IPS-20b (cell line): Measurements from ENCODE around the gene CNGA1.
A peak's percentile ranks its signal among the peaks of the same experiment; 100 is the strongest.
"Not testable (repeated sequence)": the region's sequence is repeated elsewhere in the genome, so short reads cannot be mapped to it uniquely, and the experiment has no call there.

Experiments
- H3K27ac ChIP-seq: one replicate; pipeline ENCODE4 v1.5.1; 2013; ENCODE audit warnings: low read length
- H3K27me3 ChIP-seq: 2 replicates; pipeline ENCODE4 v1.6.1; 2013; ENCODE audit warnings: mild to moderate bottlenecking, low read length, inconsistent platforms; ENCODE audit not compliant: insufficient read depth
- H3K36me3 ChIP-seq: 2 replicates; pipeline ENCODE4 v1.6.1; 2013; ENCODE audit warnings: low read depth, mild to moderate bottlenecking, inconsistent platforms, low read length, moderate library complexity; ENCODE audit not compliant: insufficient read depth
- H3K4me1 ChIP-seq: 2 replicates; pipeline ENCODE4 v1.6.1; 2013; ENCODE audit warnings: mild to moderate bottlenecking, control low read depth, inconsistent platforms, low read length, moderate library complexity; ENCODE audit not compliant: insufficient read depth
- H3K4me3 ChIP-seq: 2 replicates; pipeline ENCODE4 v1.5.1; 2013; ENCODE audit warnings: mild to moderate bottlenecking, low read length, inconsistent platforms
- H3K9ac ChIP-seq: 2 replicates; pipeline ENCODE4 v1.6.1; 2013; ENCODE audit warnings: low read depth, mild to moderate bottlenecking, inconsistent platforms, low read length, moderate library complexity
- H3K9me3 ChIP-seq: 2 replicates; pipeline ENCODE4 v1.6.1; 2013; ENCODE audit warnings: mild to moderate bottlenecking, low read depth, low read length, inconsistent platforms; ENCODE audit not compliant: insufficient read depth

Gene CNGA1

DNA sequence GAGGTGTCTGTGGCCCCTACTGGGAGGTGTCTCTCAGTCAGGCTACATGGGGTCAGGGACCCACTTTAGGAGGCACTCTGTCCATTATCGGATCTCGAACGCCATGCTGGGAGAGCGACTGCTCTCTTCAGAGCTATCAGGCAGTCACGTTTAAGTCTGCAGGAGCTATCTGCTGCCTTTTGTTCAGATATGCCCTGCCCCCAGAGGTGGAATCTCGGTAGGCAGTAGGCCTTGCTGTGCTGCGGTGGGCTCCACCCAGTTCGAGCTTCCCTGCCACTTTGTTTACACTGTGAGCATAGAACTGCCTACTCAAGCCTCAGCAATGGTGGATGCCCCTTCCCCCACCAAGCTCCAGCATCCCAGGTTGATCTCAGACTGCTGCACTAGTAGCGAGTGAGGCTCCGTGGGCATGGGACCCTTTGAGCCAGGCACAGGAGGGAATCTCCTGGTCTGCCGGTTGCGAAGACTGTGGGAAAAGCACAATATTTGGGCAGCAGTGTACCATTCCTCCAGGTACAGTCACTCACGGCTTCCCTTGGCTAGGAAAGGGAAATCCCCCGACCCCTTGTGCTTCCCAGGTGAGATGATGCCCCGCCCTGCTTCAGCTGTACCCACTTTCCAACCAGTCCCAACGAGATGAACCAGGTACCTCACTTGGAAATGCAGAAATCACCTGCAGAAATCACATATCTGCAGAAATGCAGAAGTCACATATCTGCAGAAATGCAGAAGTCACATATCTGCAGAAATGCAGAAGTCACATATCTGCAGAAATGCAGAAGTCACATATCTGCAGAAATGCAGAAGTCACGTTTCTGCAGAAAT, 93.8 kb downstream of the CNGA1 start:
- H3K4me1 ChIP-seq, H3K9ac ChIP-seq, H3K27me3 ChIP-seq, H3K9me3 ChIP-seq, H3K36me3 ChIP-seq, H3K27ac ChIP-seq: not testable (repeated sequence)
- peak overlapping the region; percentile 40; the same call in 1 of the 2 replicates for H3K4me3 ChIP-seq

DNA sequence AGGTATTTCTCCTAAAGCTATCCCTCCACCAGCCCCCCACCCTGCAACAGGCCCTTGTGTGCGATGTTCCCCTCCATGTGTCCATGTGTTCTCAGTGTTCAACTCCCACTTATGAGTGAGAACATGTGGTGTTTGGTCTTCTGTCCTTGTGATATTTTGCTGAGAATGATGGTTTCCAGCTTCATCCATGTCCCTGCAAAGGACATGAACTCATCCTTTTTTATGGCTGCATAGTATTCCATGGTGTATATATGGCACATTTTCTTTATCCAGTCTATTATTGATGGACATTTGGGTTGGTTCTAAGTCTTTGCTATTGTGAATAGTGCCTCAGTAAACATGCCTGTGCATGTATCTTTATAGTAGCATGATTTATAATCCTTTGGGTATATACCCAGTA, 99.3 kb downstream of the CNGA1 start:
- H3K36me3 ChIP-seq, H3K4me1 ChIP-seq, H3K4me3 ChIP-seq, H3K27me3 ChIP-seq, H3K9ac ChIP-seq, H3K27ac ChIP-seq, H3K9me3 ChIP-seq: not testable (repeated sequence)

DNA sequence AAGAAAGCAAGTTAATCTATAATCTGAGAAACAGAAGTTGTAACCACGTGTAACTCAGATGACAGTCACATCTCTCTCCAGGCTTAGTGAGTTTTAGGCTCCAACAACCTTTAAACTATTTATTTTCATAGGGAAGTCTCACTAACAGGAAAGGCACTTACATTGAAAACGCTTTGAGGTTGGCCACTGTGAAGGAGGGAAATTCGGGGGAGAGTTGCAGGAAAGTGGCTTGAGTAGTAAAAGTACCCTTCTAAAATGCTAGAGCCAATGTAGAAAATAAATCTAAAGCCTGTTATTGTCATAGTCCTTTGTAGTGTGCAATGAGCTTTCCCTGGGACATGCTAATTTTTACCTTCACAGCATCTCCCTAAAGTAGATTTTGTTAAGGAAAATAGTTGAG, 101.1 kb downstream of the CNGA1 start:
- H3K27me3 ChIP-seq: 0 out of 2 replicates have a peak, but pooled peaks cover 8% of the 10 kb centered on the region
- H3K4me3 ChIP-seq: peak overlapping the region; percentile 96
- no peak overlapping the region for H3K27ac ChIP-seq

DNA sequence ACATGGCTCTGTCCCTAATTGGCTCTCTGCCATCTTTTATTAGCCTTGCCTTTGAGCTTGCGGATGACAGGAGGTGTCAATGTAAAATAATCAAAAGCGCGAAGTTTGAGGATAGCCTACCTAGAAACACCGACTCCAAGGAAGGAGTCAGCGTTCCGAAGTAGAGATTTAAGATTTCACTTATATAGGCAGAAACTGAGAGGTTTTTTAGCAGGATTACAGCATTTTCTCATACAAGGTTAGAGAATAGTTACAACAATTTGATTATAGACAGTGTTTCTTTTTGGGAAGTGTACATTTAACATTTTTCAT, 101.6 kb downstream of the CNGA1 start:
- Histone ChIP-seq H3K9ac (peak overlapping the region; percentile 82; the same call in 1 of the 2 replicates), H3K27ac (no peak overlapping the region)

More for the DNA sequence above, 101.1 kb downstream of the CNGA1 start:
- no peaks in the 10 kb centered on the region for H3K9me3 ChIP-seq
- H3K36me3 ChIP-seq: peaks cover 19% of the 10 kb centered on the region
- peaks cover 7% of the 10 kb centered on the region; the same call in 1 of the 2 replicates for H3K4me1 ChIP-seq
- H3K9ac ChIP-seq: peak overlapping the region; percentile 82; the same call in 1 of the 2 replicates

GRCh38 chr4:47914220-47914925, 102.1 kb downstream of the CNGA1 start, which contains the start of gene NFXL1:
Gene NFXL1 (minus strand): TSS chr4:47914583. CDS start chr4:47914203, 380 bp downstream.
- Histone ChIP-seq H3K27me3 (0 out of 2 replicates have a peak, but pooled peaks cover 8% of the 10 kb centered on the region), H3K9me3 (no peaks in the 10 kb centered on the region), H3K36me3 (peaks cover 25% of the 10 kb centered on the region), H3K4me3 (peak within 1 kb of the TSS; percentile 96), H3K27ac (peak within 1 kb of the TSS; percentile 30), H3K4me1 (peaks cover 7% of the 10 kb centered on the region; the same call in 1 of the 2 replicates), H3K9ac (peak within 1 kb of the TSS; percentile 86)

More for the DNA sequence above, 101.6 kb downstream of the CNGA1 start:
- Histone ChIP-seq H3K4me3 (peak overlapping the region; percentile 96), H3K4me1 (peaks cover 7% of the 10 kb centered on the region; the same call in 1 of the 2 replicates), H3K27me3 (0 out of 2 replicates have a peak, but pooled peaks cover 8% of the 10 kb centered on the region), H3K9me3 (no peaks in the 10 kb centered on the region), H3K36me3 (peaks cover 24% of the 10 kb centered on the region)

GRCh38 chr4:47913861-47914219, 102.6 kb downstream of the CNGA1 start:
- H3K4me3 ChIP-seq: peak overlapping the region; percentile 85
- H3K27me3 ChIP-seq: 0 out of 2 replicates have a peak, but pooled peaks cover 8% of the 10 kb centered on the region
- H3K27ac ChIP-seq: peak overlapping the region; percentile 30
- peak overlapping the region; percentile 86 for H3K9ac ChIP-seq
- H3K4me1 ChIP-seq: peaks cover 7% of the 10 kb centered on the region; the same call in 1 of the 2 replicates
- H3K36me3 ChIP-seq: peaks cover 30% of the 10 kb centered on the region
- no peaks in the 10 kb centered on the region for H3K9me3 ChIP-seq

- H3K27ac ChIP-seq: peak overlapping the region; percentile 30
- H3K9ac ChIP-seq: peak overlapping the region; percentile 86; the same call in 1 of the 2 replicates
- H3K9me3 ChIP-seq: no peaks in the 10 kb centered on the region
- peak overlapping the region; percentile 85 for H3K4me3 ChIP-seq
- peaks cover 32% of the 10 kb centered on the region for H3K36me3 ChIP-seq
- H3K27me3 ChIP-seq: 0 out of 2 replicates have a peak, but pooled peaks cover 8% of the 10 kb centered on the region
- H3K4me1 ChIP-seq: peaks cover 7% of the 10 kb centered on the region; the same call in 1 of the 2 replicates
These were observed 103.2 kb downstream of the CNGA1 start for GRCh38 chr4:47913330-47913729.

DNA sequence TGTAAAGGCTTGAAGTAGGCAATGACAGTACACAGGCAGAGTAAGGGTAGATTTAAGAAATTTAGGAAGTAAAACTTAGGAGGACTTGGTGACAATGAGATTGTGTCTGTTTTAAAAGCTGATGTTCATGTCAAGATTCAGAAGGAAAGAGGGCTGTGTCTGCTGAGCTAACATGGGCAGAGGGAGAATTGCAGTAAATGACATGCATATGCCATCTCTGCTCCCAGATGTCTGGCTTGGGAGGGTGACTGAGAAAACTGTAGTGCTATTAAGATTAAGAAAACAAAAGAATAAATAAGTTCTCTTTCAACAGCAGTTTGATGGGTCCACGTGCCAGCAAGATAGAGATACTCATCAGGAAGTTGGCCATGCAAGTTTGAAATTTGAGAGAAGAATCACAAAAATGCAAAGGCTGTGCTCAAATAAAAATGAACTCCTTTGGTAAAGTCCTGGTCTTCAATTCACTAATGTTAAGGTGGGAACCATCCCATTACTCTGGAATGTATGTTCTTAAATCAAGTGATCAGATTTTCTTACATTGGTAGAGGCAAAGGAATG, 109.3 kb downstream of the CNGA1 start:
- H3K36me3 ChIP-seq: peaks cover 91% of the 10 kb centered on the region
- H3K4me1 ChIP-seq: peaks cover 4% of the 10 kb centered on the region; the same call in 1 of the 2 replicates
- no peak overlapping the region for H3K9ac ChIP-seq
- H3K27ac ChIP-seq: no peak overlapping the region
- no peaks in the 10 kb centered on the region for H3K27me3 ChIP-seq
- H3K4me3 ChIP-seq: no peak overlapping the region
- H3K9me3 ChIP-seq: no peaks in the 10 kb centered on the region

DNA sequence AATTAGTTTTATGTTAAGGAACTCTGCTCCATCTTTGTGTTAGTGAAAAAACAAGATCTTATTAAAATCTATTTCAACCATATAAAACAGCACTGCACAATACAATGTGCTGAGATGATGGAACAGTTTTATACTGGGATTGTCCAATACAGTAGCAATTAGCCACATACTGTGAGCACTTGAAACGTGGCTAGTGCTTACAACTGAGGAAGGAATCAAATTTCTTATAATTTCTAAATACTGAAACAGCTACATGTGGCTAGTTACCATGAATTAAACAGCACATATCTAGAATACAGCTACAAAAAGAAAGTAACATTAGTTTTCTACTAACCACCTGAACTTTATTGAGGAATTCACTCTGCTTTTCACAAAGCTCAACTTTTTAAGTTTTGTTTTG, 116.8 kb downstream of the CNGA1 start:
- Histone ChIP-seq H3K9ac (no peak overlapping the region), H3K4me3 (no peak overlapping the region), H3K9me3 (no peaks in the 10 kb centered on the region), H3K27ac (no peak overlapping the region), H3K27me3 (no peaks in the 10 kb centered on the region), H3K36me3 (peaks cover 98% of the 10 kb centered on the region), H3K4me1 (no peaks in the 10 kb centered on the region)

- H3K27me3 ChIP-seq: no peaks in the 10 kb centered on the region
- H3K27ac ChIP-seq: no peak overlapping the region
- H3K4me1 ChIP-seq: no peaks in the 10 kb centered on the region
- H3K36me3 ChIP-seq: peaks cover 100% of the 10 kb centered on the region
- H3K4me3 ChIP-seq: no peak overlapping the region
- H3K9me3 ChIP-seq: no peaks in the 10 kb centered on the region
- H3K9ac ChIP-seq: no peak overlapping the region
These were observed 124.6 kb downstream of the CNGA1 start for GRCh38 chr4:47891928-47892327.
